Measurements from ENCODE around the gene ASPG. TPM values are rescaled to one million over a fixed set of nuclear protein-coding genes. Genes with fewer than 3 reads are reported as not detected.

ASPG gene
- total RNA-seq, 3 donors from 2014 or later (not counting 1 experiment from before 2014, with no cell fraction given), result not detected

GRCh38 chr14:104123879-104124278, 38.4 kb downstream of the ASPG start:
- no peak overlapping the region for H3K4me3 Mint-ChIP-seq

GRCh38 chr14:104125011-104125410, 39.5 kb downstream of the ASPG start:
- DNase-seq, result no peak
- ATAC-seq, result no peak
- H3K27ac ChIP-seq (ENCODE audit: low read length), result no peak overlapping the region
- peaks cover 21 to 50% of the 10 kb centered on the region in 2 donors for H3K27me3 Mint-ChIP-seq (ENCODE audit: low read depth in 2 of 2)
- no peak overlapping the region for H3K4me3 Mint-ChIP-seq
- peaks cover 3% of the 10 kb centered on the region for H3K27me3 ChIP-seq (ENCODE audit: control insufficient read depth, insufficient read depth, low read length)
- H3K9me3 ChIP-seq (ENCODE audit: control insufficient read depth, insufficient read depth, low read length), result peaks cover 2% of the 10 kb centered on the region
- WGBS (ENCODE audit: insufficient coverage), result 94% methylated on average over 2 of the region's 4 CpGs
- no peak overlapping the region for H3K27ac Mint-ChIP-seq
- no peaks in the 10 kb centered on the region for H3K36me3 ChIP-seq (ENCODE audit: control insufficient read depth, insufficient read depth, low read length)
- H3K9me3 Mint-ChIP-seq, result peaks cover 9 to 13% of the 10 kb centered on the region in 2 donors
- TF ChIP-seq CTCF (IDR thresholded peaks at IDR 0.05), result no peak
- H3K4me1 ChIP-seq (ENCODE audit: control insufficient read depth, insufficient read depth, low read length), result no peaks in the 10 kb centered on the region
- intact Hi-C loops (cut with micrococcal nuclease), result no loop called here
- H3K4me1 Mint-ChIP-seq, result no peaks in the 10 kb centered on the region
- H3K36me3 Mint-ChIP-seq, result peaks cover 18% of the 10 kb centered on the region
- H3K4me3 ChIP-seq (ENCODE audit: low read length), result no peak overlapping the region

More at GRCh38 chr14:104123879-104124278, 38.4 kb downstream of the ASPG start:
- Histone ChIP-seq H3K9me3 (ENCODE audit: control insufficient read depth, insufficient read depth, low read length) (no peaks in the 10 kb centered on the region), H3K4me3 (ENCODE audit: low read length) (no peak overlapping the region), H3K36me3 (ENCODE audit: control insufficient read depth, insufficient read depth, low read length) (no peaks in the 10 kb centered on the region), H3K4me1 (ENCODE audit: control insufficient read depth, insufficient read depth, low read length) (no peaks in the 10 kb centered on the region), H3K27me3 (ENCODE audit: control insufficient read depth, insufficient read depth, low read length) (peaks cover 4% of the 10 kb centered on the region), H3K27ac (ENCODE audit: low read length) (no peak overlapping the region)
- H3K36me3 Mint-ChIP-seq, result peaks cover 11% of the 10 kb centered on the region
- no peak for TF ChIP-seq CTCF (IDR thresholded peaks at IDR 0.05)
- H3K27me3 Mint-ChIP-seq (ENCODE audit: low read depth in 2 of 2), result peaks cover 12 to 41% of the 10 kb centered on the region in 2 donors
- WGBS (ENCODE audit: insufficient coverage), result no CpG with 5 or more reads among the region's 1 CpG
- intact Hi-C loops (cut with micrococcal nuclease), result no loop called here
- ATAC-seq, result no peak
- no peak overlapping the region for H3K27ac Mint-ChIP-seq
- no peaks in the 10 kb centered on the region for H3K4me1 Mint-ChIP-seq
- peaks cover 5 to 7% of the 10 kb centered on the region in 2 donors for H3K9me3 Mint-ChIP-seq
- no peak for DNase-seq

GRCh38 chr14:104126753-104127152, 41.3 kb downstream of the ASPG start:
- Histone ChIP-seq H3K36me3 (ENCODE audit: control insufficient read depth, insufficient read depth, low read length) (no peaks in the 10 kb centered on the region), H3K27ac (ENCODE audit: low read length) (no peak overlapping the region), H3K27me3 (ENCODE audit: control insufficient read depth, insufficient read depth, low read length) (peaks cover 3% of the 10 kb centered on the region), H3K4me3 (ENCODE audit: low read length) (no peak overlapping the region), H3K9me3 (ENCODE audit: control insufficient read depth, insufficient read depth, low read length) (peaks cover 11% of the 10 kb centered on the region), H3K4me1 (ENCODE audit: control insufficient read depth, insufficient read depth, low read length) (no peaks in the 10 kb centered on the region)
- ATAC-seq, result no peak
- Mint-ChIP-seq H3K27ac (no peak overlapping the region), H3K27me3 (ENCODE audit: low read depth in 2 of 2) (peaks cover 26 to 53% of the 10 kb centered on the region in 2 donors), H3K4me1 (peaks cover 0 to 5% of the 10 kb centered on the region in 2 donors), H3K36me3 (peaks cover 20% of the 10 kb centered on the region), H3K4me3 (no peak overlapping the region), H3K9me3 (peaks cover 9 to 15% of the 10 kb centered on the region in 2 donors)
- 94% methylated on average over 2 of the region's 2 CpGs for WGBS (ENCODE audit: insufficient coverage)
- intact Hi-C loops (cut with micrococcal nuclease), result no loop called here
- TF ChIP-seq CTCF (IDR thresholded peaks at IDR 0.05), result no peak
- DNase-seq, result no peak

- ATAC-seq (no peak), DNase-seq (no peak)
- WGBS (ENCODE audit: insufficient coverage), result 100% methylated on average over 1 of the region's 1 CpG
- Mint-ChIP-seq H3K9me3 (peaks cover 7 to 12% of the 10 kb centered on the region in 2 donors), H3K4me3 (no peak overlapping the region), H3K27ac (no peak overlapping the region), H3K4me1 (peaks cover 0 to 5% of the 10 kb centered on the region in 2 donors), H3K27me3 (ENCODE audit: low read depth in 2 of 2) (peaks cover 37 to 39% of the 10 kb centered on the region in 2 donors), H3K36me3 (peaks cover 13% of the 10 kb centered on the region)
- Histone ChIP-seq H3K4me3 (ENCODE audit: low read length) (no peak overlapping the region), H3K4me1 (ENCODE audit: control insufficient read depth, insufficient read depth, low read length) (no peaks in the 10 kb centered on the region), H3K27ac (ENCODE audit: low read length) (no peak overlapping the region), H3K9me3 (ENCODE audit: control insufficient read depth, insufficient read depth, low read length) (peaks cover 11% of the 10 kb centered on the region), H3K27me3 (ENCODE audit: control insufficient read depth, insufficient read depth, low read length) (peaks cover 2% of the 10 kb centered on the region), H3K36me3 (ENCODE audit: control insufficient read depth, insufficient read depth, low read length) (no peaks in the 10 kb centered on the region)
- intact Hi-C loops (cut with micrococcal nuclease), result no loop called here
- no peak for TF ChIP-seq CTCF (IDR thresholded peaks at IDR 0.05)
Measured at GRCh38 chr14:104128981-104129380, 43.5 kb downstream of the ASPG start.
